GM10847 (cell line): ENCODE measurements around the gene CLEC7A.

Experiments
- POLR2A ChIP-seq: IDR thresholded peaks from 2 replicates; pipeline ENCODE4 v1.6.1; 2011; ENCODE audit not compliant: insufficient read length; ENCODE audit errors: extremely low read depth

Gene CLEC7A

DNA sequence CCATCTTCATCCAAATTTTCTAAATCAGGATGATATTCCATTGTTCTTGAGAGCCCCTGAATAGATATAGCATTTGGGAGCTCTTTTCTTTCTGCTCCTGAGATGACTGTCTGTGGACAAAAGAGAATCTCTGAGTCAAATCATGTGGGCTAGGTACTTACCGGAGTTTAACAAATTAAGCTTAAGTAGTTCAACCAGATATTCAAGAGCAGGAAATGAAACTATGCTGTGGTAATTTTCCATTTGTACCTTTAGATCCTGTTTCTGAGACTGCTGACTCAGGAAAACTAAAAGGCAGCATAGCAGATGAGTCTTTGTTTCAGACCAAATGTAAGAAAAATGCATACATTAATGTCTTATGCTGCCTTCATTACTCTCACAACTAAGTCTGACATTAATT is at the start of gene CLEC7A:
TSS of gene CLEC7A (minus strand) at position 158 of the 400 bp plus-strand sequence. CDS start at position 41, 117 bp downstream.
- TF ChIP-seq POLR2A, result no peak

DNA sequence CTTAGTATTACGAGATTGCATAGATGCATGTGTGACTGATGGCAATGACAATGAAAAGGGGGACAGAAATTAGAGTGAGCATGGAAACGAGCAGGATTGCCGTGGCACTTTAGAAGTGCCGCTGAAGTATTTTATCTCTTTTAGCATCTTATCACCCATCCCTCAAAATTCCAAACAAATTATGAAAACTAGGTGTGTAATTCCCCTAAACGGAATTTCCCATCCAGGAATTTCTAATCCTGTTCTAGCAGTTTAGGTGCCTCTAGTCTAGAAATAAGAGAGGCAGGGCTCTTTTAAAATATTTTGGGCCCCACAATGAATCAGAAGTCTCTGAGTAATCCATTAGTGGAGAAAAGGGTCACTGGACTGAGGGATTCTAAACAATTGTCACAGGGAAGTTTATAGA is 49.8 kb upstream of the CLEC7A start:
- no peak for TF ChIP-seq POLR2A

DNA sequence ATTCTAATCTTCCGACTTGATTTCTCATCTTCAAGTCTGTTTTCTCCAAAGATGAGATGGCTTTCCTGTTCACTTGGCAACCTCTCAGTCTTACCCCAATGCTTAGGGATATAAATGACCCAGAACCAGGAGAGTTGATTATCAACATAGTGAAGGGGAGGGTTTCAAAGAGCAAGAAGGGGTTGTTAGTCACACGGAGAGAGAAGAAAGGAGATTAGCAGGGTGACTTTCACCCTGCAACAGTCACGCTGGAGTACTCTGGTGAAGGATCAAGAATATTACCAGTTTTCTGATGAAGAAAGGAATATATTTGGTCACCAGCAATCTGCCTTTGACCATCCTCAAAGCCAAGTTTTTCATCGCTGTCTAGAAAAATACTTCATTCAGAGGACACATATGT is 48.8 kb upstream of the CLEC7A start, which contains the start of gene TMEM52B:
TSS of gene TMEM52B (plus strand) at position 212 of the 400 bp plus-strand sequence. CDS start 543 bp downstream, outside the sequence.
- no peak for TF ChIP-seq POLR2A

DNA sequence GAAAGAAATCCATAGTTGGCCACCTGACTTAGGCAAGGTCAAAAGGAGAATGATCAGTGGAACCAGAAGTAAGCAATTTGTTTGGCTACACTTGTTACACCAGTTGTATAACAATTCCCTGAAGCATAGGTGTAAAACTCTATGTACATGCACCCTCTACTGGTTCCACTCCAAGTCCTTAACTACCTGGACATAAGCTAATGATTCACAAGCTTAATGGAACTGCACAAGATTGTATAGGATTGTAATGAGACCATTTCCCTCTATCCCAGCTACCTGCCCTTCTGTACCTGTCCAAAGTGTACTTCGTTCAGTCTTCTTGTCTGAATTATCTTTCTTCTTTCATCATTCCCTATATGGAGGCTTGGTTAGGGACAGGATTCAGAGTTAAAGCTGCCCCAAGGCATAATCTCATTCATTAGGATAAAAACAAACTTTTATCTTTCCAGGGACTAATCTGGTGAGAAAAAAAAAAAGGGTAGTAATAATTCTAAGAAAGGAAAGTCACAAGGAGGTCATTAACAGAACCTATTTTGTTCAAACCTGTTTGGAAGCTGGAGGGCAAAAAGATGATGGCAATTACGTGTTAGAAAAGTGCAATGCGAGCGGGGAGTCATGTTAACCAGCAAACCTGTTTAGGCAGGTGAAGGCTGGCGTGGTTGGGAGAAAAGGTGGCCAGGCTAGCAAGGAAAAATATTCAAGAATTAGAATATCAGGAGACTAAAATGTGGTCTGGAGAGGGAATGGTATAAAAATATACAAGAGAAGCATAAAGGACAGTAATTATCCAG is 46.0 kb upstream of the CLEC7A start:
- TF ChIP-seq POLR2A, result no peak

GRCh38 chr12:10174986-10175614 is 45.1 kb upstream of the CLEC7A start:
- TF ChIP-seq POLR2A, result no peak

- TF ChIP-seq POLR2A, result no peak
Observed at GRCh38 chr12:10171973-10172728, 42.2 kb upstream of the CLEC7A start, which contains the start of gene OLR1. OLR1 (minus strand) TSS chr12:10172132; CDS start chr12:10172077, 55 bp downstream.

DNA sequence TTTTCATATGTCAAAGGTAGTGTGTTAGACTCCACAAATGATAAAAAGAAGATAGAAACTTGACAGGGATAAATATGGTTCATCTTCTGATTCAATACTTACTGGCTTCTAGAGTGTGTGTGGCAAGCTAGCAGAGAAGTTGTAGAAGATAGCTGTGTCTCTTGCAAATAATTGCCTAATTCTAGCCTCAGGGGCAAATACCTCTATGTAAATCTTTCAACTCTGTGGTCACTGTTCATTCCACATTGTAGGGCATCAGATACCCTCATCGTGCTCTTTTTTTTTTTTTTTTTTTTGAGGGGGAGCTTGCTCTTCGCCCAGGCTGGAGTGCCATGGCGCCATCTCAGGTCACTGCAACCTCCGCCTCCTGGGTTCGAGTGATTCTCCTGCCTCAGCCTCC is 40.2 kb upstream of the CLEC7A start:
- no peak for TF ChIP-seq POLR2A

DNA sequence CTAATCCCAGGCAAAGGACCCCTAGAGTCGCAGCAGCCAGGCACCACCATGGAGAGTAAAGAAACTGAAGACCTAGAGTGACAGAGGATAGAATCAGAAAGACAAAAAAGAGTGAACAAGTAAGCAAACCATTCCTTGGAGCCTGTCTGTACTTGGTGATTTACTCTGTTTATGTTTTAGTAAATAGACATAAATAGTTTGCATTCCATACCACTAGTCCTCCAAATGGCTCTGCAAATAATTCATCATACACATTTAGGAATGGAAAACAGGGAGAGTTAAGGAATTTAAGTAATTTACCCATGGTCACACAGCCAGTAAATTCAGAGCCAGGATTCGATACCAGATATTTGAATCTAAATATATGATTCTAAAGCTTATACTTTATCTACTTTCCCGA is 39.1 kb upstream of the CLEC7A start:
- no peak for TF ChIP-seq POLR2A

DNA sequence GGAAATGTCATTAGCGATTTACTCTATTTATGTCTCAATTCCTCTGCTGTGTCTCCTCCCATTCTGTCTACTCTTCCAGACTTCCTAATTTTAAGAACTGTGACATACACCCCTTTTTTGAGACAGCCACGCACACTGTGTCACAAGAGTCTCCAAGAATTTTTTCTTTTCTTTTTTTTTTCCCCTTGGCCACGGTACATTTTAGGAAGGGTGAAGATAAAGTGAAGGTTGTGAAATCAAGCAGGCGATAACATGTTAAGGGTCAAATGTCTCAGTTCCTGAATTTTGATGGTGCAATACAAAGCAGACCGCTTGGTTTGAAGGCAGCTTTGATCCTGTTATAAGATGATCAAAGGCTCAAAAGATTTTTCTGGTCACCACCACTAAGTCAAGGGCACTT is 37.6 kb upstream of the CLEC7A start:
- no peak for TF ChIP-seq POLR2A

DNA sequence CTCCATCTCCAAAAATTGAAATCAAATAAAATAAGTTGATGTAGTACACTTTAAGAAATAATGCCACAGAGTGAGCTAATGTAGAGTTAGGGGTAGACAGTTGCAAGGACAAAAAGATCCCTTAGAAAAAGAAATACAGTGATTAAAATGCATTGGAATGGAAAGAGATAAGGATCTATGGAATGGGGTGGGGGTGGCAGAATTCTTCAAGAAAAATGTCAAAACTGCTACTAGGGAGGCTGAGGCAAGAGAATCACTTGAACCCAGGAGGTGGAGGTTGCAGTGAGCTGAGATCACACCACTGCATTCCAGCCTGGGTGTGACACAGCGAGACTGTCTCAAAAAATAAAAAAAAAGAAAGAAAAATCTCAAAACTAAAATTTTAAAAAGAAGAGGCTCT is 35.4 kb upstream of the CLEC7A start:
- TF ChIP-seq POLR2A, result no peak

DNA sequence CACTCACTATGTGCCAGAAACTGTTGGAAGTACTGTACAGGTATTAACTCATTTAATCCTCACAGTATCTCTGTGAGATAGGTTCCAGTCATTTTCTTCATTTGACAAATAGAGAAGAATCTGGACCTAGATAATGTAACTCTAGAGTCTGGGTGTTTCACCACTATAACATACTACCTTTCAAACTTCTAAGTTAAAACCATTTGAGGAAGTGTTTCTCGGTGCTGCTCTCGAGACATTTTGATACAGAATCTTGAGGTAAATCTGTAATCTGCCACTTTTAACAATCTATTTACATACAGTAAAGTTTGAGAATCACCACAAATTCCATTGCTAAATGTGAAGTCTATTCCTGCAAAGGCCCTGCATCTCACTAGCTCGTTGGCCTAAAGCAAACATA is 33.1 kb upstream of the CLEC7A start:
- TF ChIP-seq POLR2A, result no peak

- no peak for TF ChIP-seq POLR2A
Observed at GRCh38 chr12:10160617-10161385, 30.8 kb upstream of the CLEC7A start.

DNA sequence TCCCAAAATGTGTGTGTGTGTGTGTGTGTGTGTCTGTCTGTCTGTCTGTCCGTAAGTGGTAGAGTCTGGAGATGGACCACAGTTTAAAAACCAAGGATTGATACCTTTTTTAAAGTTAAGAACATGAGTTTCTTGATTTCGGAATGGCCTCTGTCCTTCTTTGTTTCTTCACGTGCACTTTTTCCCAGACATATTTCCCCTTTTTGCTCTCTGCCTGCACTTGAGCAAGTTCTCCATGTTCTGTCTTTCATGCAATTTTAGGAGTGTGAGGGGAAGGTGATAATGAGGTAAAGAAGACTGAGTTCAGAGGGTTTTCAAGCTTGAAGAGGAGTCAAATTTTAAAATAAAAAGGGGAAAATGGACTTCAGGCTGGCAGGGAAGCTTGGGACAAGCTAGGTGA is 29.3 kb upstream of the CLEC7A start:
- no peak for TF ChIP-seq POLR2A

- no peak for TF ChIP-seq POLR2A
Observed at GRCh38 chr12:10158406-10158805, 28.4 kb upstream of the CLEC7A start.

DNA sequence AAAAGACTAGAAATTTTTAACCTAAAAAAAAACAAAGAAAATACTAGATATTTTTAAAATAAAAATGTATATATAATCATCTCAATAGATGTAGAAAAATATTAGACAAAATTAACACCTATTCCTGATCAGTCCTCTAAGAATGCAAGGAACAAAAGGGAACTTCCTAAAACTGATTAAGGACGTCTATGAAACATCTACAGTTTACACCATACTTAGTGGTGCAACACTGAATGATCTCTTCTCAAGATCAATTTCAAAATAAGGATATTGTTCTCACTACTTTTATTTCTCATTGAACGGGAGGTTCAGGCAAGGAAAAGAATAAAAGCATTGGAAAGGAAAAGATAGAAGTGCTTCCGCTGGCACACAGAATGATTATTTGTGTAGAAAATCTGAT is 26.0 kb upstream of the CLEC7A start:
- TF ChIP-seq POLR2A, result no peak
